Kidney (tissue), 14 donors: ENCODE results near the gene DSCAM. TPM values are rescaled to one million over a fixed set of nuclear protein-coding genes. Genes with fewer than 3 reads are reported as not detected.

Source experiments
- DNase-seq, 5 donors: peaks; one replicate each; pipeline ENCODE4 v3.0.0-alpha.2; 2013 to 2020
- FAIRE-seq: peaks from 2 replicates; lab custom pipeline; 2012; peaks lifted over from hg19 to GRCh38; lab: Jason Lieb, UNC
- H3K27ac ChIP-seq, 2 donors: one replicate each; pipeline ENCODE4 v1.7.0; 2013; ENCODE audit warnings: low read depth in 2 of 2, low read length in 2 of 2, inconsistent platforms in 1 of 2
- H3K27me3 ChIP-seq: one replicate; pipeline ENCODE4 v1.7.1; 2013; ENCODE audit warnings: low read length, inconsistent platforms; ENCODE audit not compliant: control insufficient read depth, insufficient read depth
- H3K36me3 ChIP-seq, 3 donors: one replicate each; pipeline versions ENCODE4 v1.7.0 to v1.7.1; 2013; ENCODE audit warnings: low read length in 3 of 3, control low read depth in 1 of 3, inconsistent platforms in 1 of 3; ENCODE audit not compliant: insufficient read depth in 3 of 3, control insufficient read depth in 2 of 3
- H3K4me1 ChIP-seq, 3 donors: one replicate each; pipeline versions ENCODE4 v1.7.0 to v1.7.1; 2013; ENCODE audit warnings: low read length in 3 of 3, inconsistent platforms in 1 of 3, low read depth in 1 of 3; ENCODE audit not compliant: control insufficient read depth in 2 of 3, insufficient read depth in 2 of 3
- H3K4me3 ChIP-seq, 3 donors: one replicate each; pipeline versions ENCODE4 v1.7.0 to v1.8.1; 2013; ENCODE audit warnings: low read length in 3 of 3, control low read depth in 1 of 3, inconsistent platforms in 1 of 3
- H3K9ac ChIP-seq, 3 donors: one replicate each; pipeline versions ENCODE4 v1.7.0 to v1.7.1; 2013; ENCODE audit warnings: low read length in 3 of 3, control low read depth in 1 of 3, inconsistent platforms in 1 of 3
- H3K9me3 ChIP-seq, 3 donors: one replicate each; pipeline versions ENCODE4 v1.7.0 to v1.7.1; 2013; ENCODE audit warnings: low read length in 3 of 3, control low read depth in 1 of 3, inconsistent platforms in 1 of 3; ENCODE audit not compliant: control insufficient read depth in 2 of 3, insufficient read depth in 1 of 3
- CTCF ChIP-seq: IDR thresholded peaks from 3 replicates; pipeline ENCODE4 v1.5.1; 2012; ENCODE audit warnings: mild to moderate bottlenecking, moderate library complexity, borderline replicate concordance; ENCODE audit not compliant: insufficient read depth; ENCODE audit errors: extremely low read depth
- intact Hi-C: fragments of 100-400 bp; cut with DNase I; formaldehyde crosslinking; loops from one replicate; pipeline ENCODE4 v1.11.1; 2022
- polyA plus RNA-seq: library from polyadenylated mRNA; stranded (reverse); fragments of 350-450 nt; fragmentation: Illumina TruSeq; extraction: RNeasy Lipid Tissue Mini Kit (QIAGEN cat#74804); gene quantifications from one replicate; pipeline ENCODE4 v1.2.3, GENCODE V29; 2014; ENCODE audit warnings: low read depth, low replicate concordance; ENCODE audit not compliant: insufficient read depth
- total RNA-seq: library from RNA; stranded (reverse); fragmentation: NEBNext Ultra II Directional; extraction: Animal tissue kit (Norgen Biotek cat#: 25700); gene quantifications from one replicate; pipeline ENCODE4 v1.2.1, GENCODE V29; 2021
- donor health status: control.
- donor health status: control.
- donor health status: control.
- donor health status: control.
- donor health status: control.
- donor health status: DM: yes; HTN: yes; CAD: no.
- donor health status: Normal renal cell carcinoma (clear cell type).

DSCAM gene
- total and polyA plus RNA-seq, 2 donors from 2014 or later: not detected

GRCh38 chr21:40386981-40387747 lies 459.8 kb downstream of the DSCAM start:
- FAIRE-seq (no peak), DNase-seq (peak in 1 of 5 donors; percentile 3)
- Histone ChIP-seq H3K27ac (no peak overlapping the region), H3K9me3 (no peaks in the 10 kb centered on the region), H3K4me3 (no peak overlapping the region), H3K27me3 (no peaks in the 10 kb centered on the region), H3K9ac (no peak overlapping the region), H3K4me1 (peaks cover 0 to 7% (median 0%) of the 10 kb centered on the region in 3 donors), H3K36me3 (no peaks in the 10 kb centered on the region)
- TF ChIP-seq CTCF: no peak
- intact Hi-C loops: loop anchor here (10.0 kb wide), 1 partner anchor 242 kb away; no protein-coding TSS in a partner anchor

- intact Hi-C loops: loop anchor here (10.0 kb wide), 1 partner anchor 242 kb away; no protein-coding TSS in a partner anchor
- FAIRE-seq: no peak
- peak; percentile 59 to 84 (median 66) for DNase-seq
- Histone ChIP-seq H3K9ac (no peak overlapping the region), H3K27me3 (no peaks in the 10 kb centered on the region), H3K4me3 (no peak overlapping the region), H3K4me1 (peaks cover 0 to 7% (median 0%) of the 10 kb centered on the region in 3 donors), H3K36me3 (no peaks in the 10 kb centered on the region), H3K9me3 (no peaks in the 10 kb centered on the region), H3K27ac (no peak overlapping the region)
- TF ChIP-seq CTCF: peak; percentile 73
Measured at GRCh38 chr21:40386294-40386911, 460.6 kb downstream of the DSCAM start.

GRCh38 chr21:40385883-40386282 lies 461.1 kb downstream of the DSCAM start:
- no peak overlapping the region for H3K9ac ChIP-seq
- no peak overlapping the region for H3K27ac ChIP-seq
- TF ChIP-seq CTCF: no peak
- intact Hi-C loops: loop anchor here (10.0 kb wide), 1 partner anchor 241 kb away; no protein-coding TSS in a partner anchor
- peaks cover 0 to 7% (median 0%) of the 10 kb centered on the region in 3 donors for H3K4me1 ChIP-seq
- FAIRE-seq (no peak), DNase-seq (peak in 2 of 5 donors; percentile 29 to 59)
- H3K9me3 ChIP-seq: no peaks in the 10 kb centered on the region
- no peaks in the 10 kb centered on the region for H3K27me3 ChIP-seq
- no peak overlapping the region for H3K4me3 ChIP-seq
- H3K36me3 ChIP-seq: no peaks in the 10 kb centered on the region
